Right ventricle myocardium inferior (tissue), 1 donor: Measurements from ENCODE around the gene SLFNL1. TPM values are rescaled to one million over a fixed set of nuclear protein-coding genes. Genes with fewer than 3 reads are reported as not detected.

ENCODE experiments used
- ATAC-seq: fragments of 200-7000 bp; cut with Tn5 transposase; one replicate; pipeline ENCODE4 v1.9.1; 2020; ENCODE audit warnings: mild to moderate bottlenecking, moderate library complexity
- DNase-seq: peaks from one replicate; pipeline ENCODE4 v3.0.0; 2021; ENCODE audit errors: missing footprints
- intact Hi-C: fragments of 100-400 bp; cut with DNase I; formaldehyde crosslinking; loops from one replicate; pipeline ENCODE4 v1.11.0; 2022
- total RNA-seq: library from RNA; stranded (reverse); fragmentation: NEBNext Ultra II Directional; extraction: Animal tissue kit (Norgen Biotek cat#: 25700); gene quantifications from one replicate; pipeline ENCODE4 v1.2.1, GENCODE V29; 2021
- donor health status: DM: no; HTN: yes; CAD: no; lungs with severe emphysema.

Gene SLFNL1
- total RNA-seq, 1 donor from 2014 or later: 0.16 TPM

GRCh38 chr1:40977716-40978115 lies 43.8 kb downstream of the SLFNL1 start:
- intact Hi-C loops: loop anchor here (5.0 kb wide), 1 partner anchor 265 kb away; the partner anchor contains the start of gene SCMH1
- ATAC-seq (no peak), DNase-seq (no peak)

- ATAC-seq: no peak
- no peak for DNase-seq
- intact Hi-C loops: loop anchor here (5.0 kb wide), 1 partner anchor 265 kb away; the partner anchor contains the start of gene SCMH1
These were observed 44.4 kb downstream of the SLFNL1 start for GRCh38 chr1:40976952-40977690.

DNA sequence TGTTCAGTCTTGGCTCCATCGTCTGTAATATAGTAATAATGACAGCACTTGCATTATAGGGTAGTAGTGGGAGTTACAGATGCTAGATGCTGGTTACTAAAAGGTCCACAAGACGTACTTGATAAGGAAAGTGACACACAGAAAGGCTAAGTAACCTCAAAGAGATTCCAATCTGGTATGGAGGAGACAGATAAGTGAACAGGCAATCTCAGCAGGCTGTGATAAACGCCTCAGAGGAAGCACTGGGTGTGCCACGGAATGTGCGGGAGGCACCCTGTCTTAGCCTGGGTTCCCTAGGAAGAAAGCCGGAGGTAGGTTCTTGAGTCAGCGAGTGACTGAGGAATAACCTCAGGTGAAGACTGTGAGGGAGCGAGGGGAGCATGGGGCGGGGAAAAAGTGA lies 46.6 kb downstream of the SLFNL1 start:
- ATAC-seq: no peak

DNA sequence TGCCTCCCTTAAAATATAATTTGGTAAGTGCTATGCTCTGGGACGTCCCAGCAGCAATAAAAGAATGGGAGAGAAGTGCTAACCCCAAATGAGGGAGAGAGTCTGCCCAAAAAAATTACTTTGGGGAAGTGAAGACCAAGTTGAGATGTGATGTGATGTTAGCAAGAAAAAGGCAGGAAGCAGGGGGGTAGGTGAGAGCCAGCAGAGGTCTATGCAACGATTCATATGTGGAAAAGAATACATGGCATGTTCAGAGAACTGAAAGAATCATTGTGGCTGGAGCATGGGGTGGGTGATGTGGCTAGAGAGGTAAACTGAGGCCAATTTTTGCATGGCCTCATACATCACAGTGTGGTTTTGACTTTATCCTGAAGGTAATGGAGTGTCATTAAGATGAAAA lies 47.6 kb downstream of the SLFNL1 start:
- ATAC-seq: no peak
- DNase-seq: no peak
- intact Hi-C loops: no loop called here

More for the DNA sequence above, 46.6 kb downstream of the SLFNL1 start:
- DNase-seq: no peak
- intact Hi-C loops: loop anchor here (5.0 kb wide), 1 partner anchor 267 kb away; the partner anchor contains the start of gene SCMH1

GRCh38 chr1:40971966-40972365 lies 49.6 kb downstream of the SLFNL1 start:
- ATAC-seq (no peak), DNase-seq (no peak)

DNA sequence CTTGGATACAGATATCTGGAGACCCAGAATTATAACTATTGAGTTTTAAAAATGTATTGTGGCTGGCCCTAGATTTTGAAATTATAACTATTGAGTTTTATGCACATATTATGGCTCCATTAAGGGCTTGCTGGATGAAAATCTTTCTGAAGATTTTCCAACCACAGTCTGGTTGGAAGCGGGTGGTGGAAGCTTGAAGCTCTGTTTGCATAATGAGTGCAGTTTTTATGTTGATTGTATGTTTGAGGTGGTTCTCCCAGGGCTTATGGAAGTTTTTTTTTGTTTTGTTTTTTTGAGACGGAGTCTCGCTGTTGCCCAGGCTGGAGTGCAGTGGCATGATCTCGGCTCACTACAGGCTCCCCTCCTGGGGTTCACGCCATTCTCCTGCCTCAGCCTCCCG lies 52.1 kb downstream of the SLFNL1 start:
- intact Hi-C loops: no loop called here
- DNase-seq: no peak
- no peak for ATAC-seq

More at GRCh38 chr1:40971966-40972365, 49.6 kb downstream of the SLFNL1 start:
- intact Hi-C loops: no loop called here

GRCh38 chr1:40966417-40966816 lies 55.1 kb downstream of the SLFNL1 start:
- intact Hi-C loops: no loop called here
- no peak for DNase-seq

More at GRCh38 chr1:40966417-40966816, 55.1 kb downstream of the SLFNL1 start:
- ATAC-seq: no peak

Other genes starting within 250 kb of the SLFNL1 start
- gene KCNQ4, start 237.9 kb downstream of the SLFNL1 start, total RNA-seq: 2.8 TPM
- 40.6 TPM for gene CITED4, start 159.4 kb downstream of the SLFNL1 start, total RNA-seq
- 7.2 TPM for gene CTPS1, start 42.0 kb downstream of the SLFNL1 start, total RNA-seq
- gene SCMH1, start 220.6 kb upstream of the SLFNL1 start, total RNA-seq: 41.1 TPM